ENCODE results near the gene SLC25A47. TPM values are rescaled to one million over a fixed set of nuclear protein-coding genes. Genes with fewer than 3 reads are reported as not detected.
A peak's percentile ranks its signal among the peaks of the same experiment; 100 is the strongest.
"Not testable (repeated sequence)": the region's sequence is repeated elsewhere in the genome, so short reads cannot be mapped to it uniquely, and the experiment has no call there.

The SLC25A47 gene
- polyA plus RNA-seq, 3 donors = not detected

GRCh38 chr14:100296106-100296651 is 27.0 kb upstream of the SLC25A47 start:
- H3K27ac ChIP-seq (ENCODE audit: low read depth in 1 of 2, low read length in 2 of 2) = peak overlapping the region; percentile 82 to 83
- no peaks in the 10 kb centered on the region for H3K9me3 ChIP-seq (replicated peaks in 1 of 2; ENCODE audit: control insufficient read depth in 1 of 2, insufficient read depth in 1 of 2, low read length in 2 of 2)
- no peak overlapping the region for H3K9ac ChIP-seq (ENCODE audit: insufficient read depth, low read length, poor library complexity, severe bottlenecking)
- H3K36me3 Mint-ChIP-seq = peaks cover 26 to 37% of the 10 kb centered on the region in 2 donors
- H3K4me1 Mint-ChIP-seq = peaks cover 36% of the 10 kb centered on the region
- TF ChIP-seq CTCF (IDR thresholded peaks at IDR 0.05) = no peak
- H2AFZ ChIP-seq (ENCODE audit: insufficient read depth, low read depth, low read length, poor library complexity, severe bottlenecking) = no peak overlapping the region
- peak overlapping the region; percentile 85 to 97 (median 93) for H3K27ac Mint-ChIP-seq
- intact Hi-C loops (cut with micrococcal nuclease) = no loop called here
- peaks cover 0 to 4% (median 1%) of the 10 kb centered on the region in 3 donors for H3K27me3 Mint-ChIP-seq (ENCODE audit: low read depth in 3 of 3)
- H3K9me3 Mint-ChIP-seq = no peaks in the 10 kb centered on the region
- H3K27me3 ChIP-seq (ENCODE audit: control insufficient read depth in 2 of 2, insufficient read depth in 2 of 2, low read length in 2 of 2) = no peaks in the 10 kb centered on the region
- peaks cover 34 to 37% of the 10 kb centered on the region in 2 donors for H3K4me1 ChIP-seq (ENCODE audit: control insufficient read depth in 1 of 2, insufficient read depth in 2 of 2, low read length in 2 of 2)
- H3K36me3 ChIP-seq (replicated peaks in 1 of 2; ENCODE audit: control insufficient read depth in 1 of 2, insufficient read depth in 2 of 2, low read length in 2 of 2) = peaks cover 8 to 17% of the 10 kb centered on the region in 2 donors
- peak overlapping the region; percentile 11 for H3K4me2 ChIP-seq (replicated peaks; ENCODE audit: extremely low read depth, low read length, poor library complexity, severe bottlenecking)
- DNase-seq = peak; percentile 70 to 85 (median 76)
- peak overlapping the region; percentile 34 to 81 for H3K4me3 Mint-ChIP-seq
- H3K79me2 ChIP-seq (ENCODE audit: insufficient read depth, low read length) = no peaks in the 10 kb centered on the region
- H4K20me1 ChIP-seq (ENCODE audit: insufficient read depth, low read length) = no peaks in the 10 kb centered on the region
- WGBS (ENCODE audit: insufficient coverage) = 28% methylated on average over 6 of the region's 9 CpGs
- H3K4me3 ChIP-seq (replicated peaks in 1 of 3; ENCODE audit: low read depth in 2 of 3, low read length in 3 of 3) = peak overlapping the region in 1 of 3 experiments; percentile 50

GRCh38 chr14:100296729-100297128 is 26.4 kb upstream of the SLC25A47 start:
- H3K9me3 ChIP-seq (replicated peaks in 1 of 2; ENCODE audit: control insufficient read depth in 1 of 2, insufficient read depth in 1 of 2, low read length in 2 of 2); H3K27me3 ChIP-seq (ENCODE audit: control insufficient read depth in 2 of 2, insufficient read depth in 2 of 2, low read length in 2 of 2); H3K27me3 Mint-ChIP-seq (ENCODE audit: low read depth in 3 of 3); H3K9me3 Mint-ChIP-seq; H3K79me2 ChIP-seq (ENCODE audit: insufficient read depth, low read length); intact Hi-C loops (cut with micrococcal nuclease); H2AFZ ChIP-seq (ENCODE audit: insufficient read depth, low read depth, low read length, poor library complexity, severe bottlenecking); DNase-seq; H4K20me1 ChIP-seq (ENCODE audit: insufficient read depth, low read length): not testable (repeated sequence)
- H3K4me1 ChIP-seq (ENCODE audit: control insufficient read depth in 1 of 2, insufficient read depth in 2 of 2, low read length in 2 of 2) = peaks cover 34 to 37% of the 10 kb centered on the region in 2 donors
- peak overlapping the region; percentile 82 to 83 for H3K27ac ChIP-seq (ENCODE audit: low read depth in 1 of 2, low read length in 2 of 2)
- H3K27ac Mint-ChIP-seq = peak overlapping the region; percentile 91 to 97 (median 94)
- 78% methylated on average over 8 of the region's 11 CpGs for WGBS (ENCODE audit: insufficient coverage)
- peaks cover 35% of the 10 kb centered on the region for H3K4me1 Mint-ChIP-seq
- H3K4me2 ChIP-seq (replicated peaks; ENCODE audit: extremely low read depth, low read length, poor library complexity, severe bottlenecking) = peak overlapping the region; percentile 68
- H3K4me3 ChIP-seq (replicated peaks in 1 of 3; ENCODE audit: low read depth in 2 of 3, low read length in 3 of 3) = peak overlapping the region in 1 of 3 experiments; percentile 50
- H3K4me3 Mint-ChIP-seq = peak overlapping the region; percentile 34 to 81
- H3K9ac ChIP-seq (ENCODE audit: insufficient read depth, low read length, poor library complexity, severe bottlenecking) = peak overlapping the region; percentile 50
- peaks cover 3 to 13% of the 10 kb centered on the region in 2 donors for H3K36me3 ChIP-seq (replicated peaks in 1 of 2; ENCODE audit: control insufficient read depth in 1 of 2, insufficient read depth in 2 of 2, low read length in 2 of 2)
- peaks cover 22 to 32% of the 10 kb centered on the region in 2 donors for H3K36me3 Mint-ChIP-seq
